ENCODE measurements around the gene CACNA2D4. TPM values are rescaled to one million over a fixed set of nuclear protein-coding genes. Genes with fewer than 3 reads are reported as not detected.
"Not testable (repeated sequence)": the region's sequence is repeated elsewhere in the genome, so short reads cannot be mapped to it uniquely, and the experiment has no call there.

The CACNA2D4 gene
- total RNA-seq, 4 donors from 2014 or later: 1.5 to 2.6 (median 2.0) TPM

- no peaks in the 10 kb centered on the region for H3K27me3 ChIP-seq
- peaks cover 10 to 13% of the 10 kb centered on the region in 2 donors for H3K36me3 ChIP-seq
- TF ChIP-seq POLR2A (IDR thresholded peaks at IDR 0.05): no peak
- TF ChIP-seq, protein P1, sequence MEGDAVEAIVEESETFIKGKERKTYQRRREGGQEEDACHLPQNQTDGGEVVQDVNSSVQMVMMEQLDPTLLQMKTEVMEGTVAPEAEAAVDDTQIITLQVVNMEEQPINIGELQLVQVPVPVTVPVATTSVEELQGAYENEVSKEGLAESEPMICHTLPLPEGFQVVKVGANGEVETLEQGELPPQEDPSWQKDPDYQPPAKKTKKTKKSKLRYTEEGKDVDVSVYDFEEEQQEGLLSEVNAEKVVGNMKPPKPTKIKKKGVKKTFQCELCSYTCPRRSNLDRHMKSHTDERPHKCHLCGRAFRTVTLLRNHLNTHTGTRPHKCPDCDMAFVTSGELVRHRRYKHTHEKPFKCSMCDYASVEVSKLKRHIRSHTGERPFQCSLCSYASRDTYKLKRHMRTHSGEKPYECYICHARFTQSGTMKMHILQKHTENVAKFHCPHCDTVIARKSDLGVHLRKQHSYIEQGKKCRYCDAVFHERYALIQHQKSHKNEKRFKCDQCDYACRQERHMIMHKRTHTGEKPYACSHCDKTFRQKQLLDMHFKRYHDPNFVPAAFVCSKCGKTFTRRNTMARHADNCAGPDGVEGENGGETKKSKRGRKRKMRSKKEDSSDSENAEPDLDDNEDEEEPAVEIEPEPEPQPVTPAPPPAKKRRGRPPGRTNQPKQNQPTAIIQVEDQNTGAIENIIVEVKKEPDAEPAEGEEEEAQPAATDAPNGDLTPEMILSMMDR (IDR thresholded peaks at IDR 0.05): no peak
- H3K4me1 ChIP-seq: no peaks in the 10 kb centered on the region
- no peak for DNase-seq
- 97% methylated on average over 3 of the region's 3 CpGs for WGBS, 2 donors
- H3K27ac ChIP-seq: no peak overlapping the region
- intact Hi-C loops (cut with DNase I): no loop called here
- H3K9me3 ChIP-seq: no peaks in the 10 kb centered on the region
- no peak overlapping the region for H3K4me3 ChIP-seq (replicated peaks in 1 of 3)
Observed at GRCh38 chr12:1956716-1957115, 38.3 kb upstream of the CACNA2D4 start.

GRCh38 chr12:1949771-1950470, 31.5 kb upstream of the CACNA2D4 start:
- Histone ChIP-seq H3K9me3 (no peaks in the 10 kb centered on the region), H3K27ac (peak overlapping the region in 1 of 3 donors; percentile 54), H3K4me3 (replicated peaks in 1 of 3) (no peak overlapping the region), H3K27me3 (no peaks in the 10 kb centered on the region), H3K36me3 (peaks cover 28 to 36% of the 10 kb centered on the region in 2 donors), H3K4me1 (peaks cover 0 to 2% of the 10 kb centered on the region in 2 donors)
- TF ChIP-seq, protein P1 (IDR thresholded peaks at IDR 0.05): no peak
- no peak for TF ChIP-seq POLR2A (IDR thresholded peaks at IDR 0.05)
- intact Hi-C loops (cut with DNase I): no loop called here
- no peak for DNase-seq
- 79 to 88% methylated on average over 14 to 15 of the region's 15 CpGs for WGBS, 2 donors

DNA sequence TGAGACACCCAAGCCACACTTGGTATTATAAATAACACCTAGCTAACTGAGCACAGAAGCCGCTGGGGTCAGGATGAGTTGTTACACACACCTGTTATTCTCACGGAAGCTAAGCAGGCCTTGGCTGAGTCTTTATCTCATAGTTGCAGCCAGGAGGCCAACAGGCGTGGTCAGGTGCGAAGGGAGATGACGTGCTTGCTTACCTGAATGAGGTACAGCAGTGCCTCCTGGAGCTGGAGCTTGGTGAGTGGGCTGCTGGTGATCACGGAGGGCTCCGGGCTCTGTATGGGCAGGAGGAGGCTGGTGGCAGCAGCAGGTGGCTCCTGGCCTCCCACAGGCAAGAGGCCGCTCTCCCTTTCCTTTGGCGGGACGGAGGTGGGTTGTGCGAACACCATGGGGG, 30.4 kb upstream of the CACNA2D4 start:
- Histone ChIP-seq H3K36me3 (peaks cover 28 to 36% of the 10 kb centered on the region in 2 donors), H3K27ac (no peak overlapping the region), H3K4me3 (replicated peaks in 1 of 3) (no peak overlapping the region), H3K27me3 (no peaks in the 10 kb centered on the region), H3K9me3 (no peaks in the 10 kb centered on the region), H3K4me1 (peaks cover 0 to 2% of the 10 kb centered on the region in 2 donors)
- no peak for TF ChIP-seq POLR2A (IDR thresholded peaks at IDR 0.05)
- TF ChIP-seq, protein P1 (IDR thresholded peaks at IDR 0.05): no peak
- intact Hi-C loops (cut with DNase I): no loop called here
- no peak for DNase-seq
- WGBS, 2 donors: 97 to 98% methylated on average over 10 to 11 of the region's 11 CpGs

DNA sequence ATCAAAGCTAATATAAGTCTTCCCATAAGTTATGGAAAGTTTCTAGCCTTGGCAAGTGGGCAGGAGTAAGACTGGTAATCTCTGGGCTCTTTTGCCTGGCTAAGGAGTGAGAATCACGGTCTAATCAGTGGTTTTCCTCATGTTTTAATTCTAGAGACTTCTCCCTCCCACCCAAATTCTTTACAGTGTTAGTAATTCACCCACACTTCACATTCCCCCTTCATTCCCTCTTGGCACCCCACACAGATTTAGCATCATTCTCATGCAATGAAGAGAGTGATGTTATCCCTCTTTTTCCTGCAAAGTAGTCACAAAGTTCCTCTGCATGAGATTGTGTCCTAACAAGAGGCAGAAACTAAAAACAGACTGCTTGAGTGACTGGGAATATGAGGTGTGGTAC, 28.6 kb upstream of the CACNA2D4 start:
- peaks cover 18 to 26% of the 10 kb centered on the region in 2 donors for H3K36me3 ChIP-seq
- WGBS, 2 donors: 0 to 33% methylated on average over 1 of the region's 1 CpG
- H3K9me3 ChIP-seq: no peaks in the 10 kb centered on the region
- no peak for TF ChIP-seq POLR2A (IDR thresholded peaks at IDR 0.05)
- TF ChIP-seq, protein P1 (IDR thresholded peaks at IDR 0.05): no peak
- peaks cover 0 to 2% of the 10 kb centered on the region in 2 donors for H3K4me1 ChIP-seq
- H3K4me3 ChIP-seq (replicated peaks in 1 of 3): no peak overlapping the region
- no peak for DNase-seq
- intact Hi-C loops (cut with DNase I): no loop called here
- no peak overlapping the region for H3K27ac ChIP-seq
- H3K27me3 ChIP-seq: no peaks in the 10 kb centered on the region

- 88 to 94% methylated on average over 3 of the region's 3 CpGs for WGBS, 2 donors
- no peak overlapping the region for H3K4me3 ChIP-seq (replicated peaks in 1 of 3)
- no peaks in the 10 kb centered on the region for H3K27me3 ChIP-seq
- TF ChIP-seq, protein P1 (IDR thresholded peaks at IDR 0.05): no peak
- TF ChIP-seq POLR2A (IDR thresholded peaks at IDR 0.05): no peak
- peaks cover 18 to 22% of the 10 kb centered on the region in 2 donors for H3K36me3 ChIP-seq
- H3K27ac ChIP-seq: no peak overlapping the region
- DNase-seq: no peak
- intact Hi-C loops (cut with DNase I): no loop called here
- H3K4me1 ChIP-seq: peaks cover 0 to 2% of the 10 kb centered on the region in 2 donors
- H3K9me3 ChIP-seq: no peaks in the 10 kb centered on the region
Observed at GRCh38 chr12:1946296-1946695, 27.8 kb upstream of the CACNA2D4 start.

DNA sequence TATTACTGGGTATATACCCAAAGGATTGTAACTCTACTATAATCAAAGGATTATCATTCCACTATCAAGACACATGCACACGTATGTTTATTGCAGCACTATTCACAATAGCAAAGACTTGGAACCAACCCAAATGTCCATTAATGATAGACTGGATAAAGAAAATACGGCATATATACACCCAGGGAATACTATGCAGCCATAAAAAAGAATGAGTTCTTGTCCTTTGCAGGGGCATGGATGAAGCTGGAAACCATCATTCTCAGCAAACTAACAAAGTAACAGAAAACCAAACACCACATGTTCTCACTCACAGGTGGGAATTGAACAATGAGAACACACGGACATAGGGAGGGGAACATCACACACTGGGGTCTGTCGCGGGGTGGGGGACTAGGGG, 27.1 kb upstream of the CACNA2D4 start:
- 96 to 97% methylated on average over 5 of the region's 5 CpGs for WGBS, 2 donors
- H3K9me3 ChIP-seq; H3K27me3 ChIP-seq; H3K4me1 ChIP-seq; intact Hi-C loops (cut with DNase I); H3K27ac ChIP-seq; H3K4me3 ChIP-seq (replicated peaks in 1 of 3); DNase-seq: not testable (repeated sequence)
- H3K36me3 ChIP-seq: peaks cover 21 to 22% of the 10 kb centered on the region in 2 donors

Measured in thyroid gland (tissue), 4 donors.